SK-N-SH (cell line): Measurements from ENCODE around the gene NDUFS7.

ENCODE experiments used
- CTCF ChIP-seq: fragments of 200-600 bp; sonication (generic); IDR thresholded peaks from 2 replicates; pipeline ENCODE4 v1.6.1; 2017; ENCODE audit warnings: antibody characterized with exemption, mild to moderate bottlenecking, moderate library complexity
- MEF2A ChIP-seq: IDR thresholded peaks from 2 replicates; pipeline ENCODE4 v1.4.0; 2012; ENCODE audit warnings: low read depth, borderline replicate concordance
- MXI1 ChIP-seq: IDR thresholded peaks from 2 replicates; pipeline ENCODE4 v1.6.1; 2012; ENCODE audit warnings: mild to moderate bottlenecking, low read depth, low read length, improper control_type of control experiment
- POLR2AphosphoS5 ChIP-seq: IDR thresholded peaks from 2 replicates; pipeline ENCODE4 v1.6.1; 2012; ENCODE audit warnings: low read depth, low read length
- SMC3 ChIP-seq: IDR thresholded peaks from 2 replicates; pipeline ENCODE4 v1.6.1; 2012; ENCODE audit warnings: low read depth, low read length, improper control_type of control experiment
- YY1 ChIP-seq: IDR thresholded peaks from 2 replicates; pipeline ENCODE4 v1.4.0; 2012; ENCODE audit warnings: low read depth, mild to moderate bottlenecking

GRCh38 chr19:1421958-1422305, 38.2 kb downstream of the NDUFS7 start:
- TF ChIP-seq MEF2A (no peak), SMC3 (no peak), CTCF (no peak), YY1 (no peak), MXI1 (no peak), POLR2AphosphoS5 (no peak)
